GM18507 (cell line): ENCODE data around the gene ZNF35.

ENCODE experiments used
- DNase-seq: peaks from one replicate; pipeline ENCODE4 v3.0.0; 2011; ENCODE audit warnings: low read depth; ENCODE audit not compliant: insufficient read length; ENCODE audit errors: extremely low spot score
- FAIRE-seq: peaks from 2 replicates; lab custom pipeline; 2011; peaks lifted over from hg19 to GRCh38; lab: Jason Lieb, UNC

The ZNF35 gene

DNA sequence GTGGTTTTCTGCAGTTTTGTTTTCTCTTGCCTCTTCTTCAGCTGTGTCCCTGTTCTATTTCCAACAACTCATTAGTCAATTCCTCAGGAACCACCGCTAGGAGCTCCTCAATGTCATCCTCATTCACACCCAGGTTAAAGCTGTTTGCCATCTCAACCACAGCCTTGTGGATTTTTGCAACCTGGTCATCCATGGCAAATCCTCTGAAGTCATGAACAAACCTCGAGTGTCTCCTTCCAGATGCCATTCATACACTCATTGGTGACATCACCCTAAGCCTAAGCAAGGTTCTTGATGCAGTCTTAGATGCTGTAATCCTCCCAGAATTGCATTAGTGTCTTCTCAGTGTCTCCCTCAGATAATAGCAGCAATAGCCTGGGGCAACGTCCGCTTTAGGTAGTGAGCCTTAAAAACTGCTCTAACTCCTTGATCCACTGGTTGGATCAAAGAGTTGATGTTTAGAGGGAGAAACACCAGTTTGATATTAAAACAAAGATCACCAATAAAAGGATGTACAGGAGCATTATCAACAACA, 32.5 kb downstream of the ZNF35 start:
- DNase-seq: no peak
- no peak for FAIRE-seq

DNA sequence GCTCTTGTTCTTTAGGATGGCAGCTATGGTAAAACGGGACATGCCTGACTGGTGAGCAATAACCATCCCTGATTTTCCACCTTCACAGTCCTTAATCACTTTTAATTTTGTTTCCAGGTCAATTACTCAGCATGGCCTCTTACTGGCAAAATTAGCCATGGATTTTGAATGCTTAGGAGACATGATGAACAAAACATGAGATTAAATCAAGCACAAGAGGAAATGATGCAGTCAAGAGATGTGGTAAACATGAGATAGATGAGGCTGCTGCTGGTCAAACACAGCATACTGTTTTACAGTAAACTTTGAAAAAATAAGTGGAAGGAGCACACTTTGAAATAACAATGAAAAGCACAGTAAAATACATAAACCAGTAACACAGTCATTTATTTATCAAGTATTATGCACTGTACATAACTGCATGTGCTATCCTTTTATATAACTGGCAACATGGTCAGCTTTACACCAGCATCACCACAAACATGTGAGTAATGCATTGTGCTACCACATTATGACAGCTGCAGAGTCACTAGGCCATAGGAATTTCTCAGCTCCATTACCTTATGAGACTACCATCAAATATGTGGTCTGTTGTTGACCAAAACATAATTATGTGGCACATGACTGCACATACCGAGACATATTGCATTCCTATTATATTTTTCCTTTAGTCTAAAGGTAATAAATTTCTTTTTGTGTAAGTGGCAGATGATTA, 33.8 kb downstream of the ZNF35 start:
- DNase-seq (no peak), FAIRE-seq (no peak)

DNA sequence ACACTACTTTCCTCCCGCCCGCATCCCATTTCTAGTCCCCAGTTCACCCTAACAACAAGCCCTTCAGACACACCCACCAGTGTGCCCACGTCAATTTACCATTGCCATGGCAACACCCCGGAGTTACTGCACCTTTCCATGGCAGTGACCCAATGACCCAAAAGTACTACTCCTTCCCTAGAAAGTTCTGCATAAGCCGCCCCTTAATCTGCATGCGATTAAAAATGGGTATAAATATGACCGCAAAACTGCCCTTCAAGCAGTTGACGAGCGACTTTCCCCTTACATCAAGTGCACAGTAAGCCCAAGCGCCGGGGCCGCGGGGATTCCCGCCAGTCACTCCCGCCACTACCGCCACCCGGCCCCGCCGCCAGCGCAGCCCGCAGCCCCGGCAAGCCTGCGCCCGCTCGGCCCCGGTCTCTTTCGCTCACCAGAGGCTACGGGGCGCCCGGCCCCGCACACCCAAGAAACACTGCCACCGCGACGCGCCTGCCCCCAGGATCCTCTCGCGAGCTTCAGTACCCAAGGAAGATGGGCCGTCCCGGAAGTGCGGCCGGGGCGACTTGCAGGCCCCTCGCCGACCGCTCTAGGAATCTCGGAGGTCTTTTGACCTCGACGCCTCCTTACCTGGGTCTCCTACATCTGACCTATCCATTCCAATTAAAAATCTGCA, 36.7 kb downstream of the ZNF35 start:
- DNase-seq (peak; percentile 45), FAIRE-seq (peak; percentile 75)

DNA sequence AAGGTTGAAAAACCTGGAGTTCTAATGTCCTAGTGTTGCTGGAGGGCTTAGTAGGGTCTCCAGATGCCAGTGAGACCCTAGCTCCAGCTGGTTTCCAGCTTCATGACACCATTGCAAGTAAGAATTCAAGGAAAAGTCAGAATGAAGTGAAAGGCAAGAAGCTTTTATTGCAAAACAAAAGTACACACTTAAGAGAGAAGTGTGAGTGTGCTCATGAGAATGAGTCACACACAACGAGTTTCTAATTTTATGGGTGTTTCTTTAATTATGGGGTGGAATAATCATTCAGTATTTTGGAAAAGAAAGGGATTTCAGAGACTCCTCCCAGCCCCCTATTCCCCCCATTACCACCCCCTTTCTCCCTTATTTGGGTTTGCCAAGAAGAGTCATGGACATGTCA, 39.4 kb downstream of the ZNF35 start:
- FAIRE-seq: no peak

More for the DNA sequence above, 39.4 kb downstream of the ZNF35 start:
- no peak for DNase-seq
